Muscle layer of duodenum (tissue), 2 donors: ENCODE results near the gene CLIP1.
"Not testable (repeated sequence)": the region's sequence is repeated elsewhere in the genome, so short reads cannot be mapped to it uniquely, and the experiment has no call there.

Experiments
- H3K27ac ChIP-seq: one replicate; pipeline ENCODE4 v1.7.0; 2013; ENCODE audit warnings: mild to moderate bottlenecking, low read length
- H3K27me3 ChIP-seq: one replicate; pipeline ENCODE4 v1.7.0; 2013; ENCODE audit warnings: low read depth, mild to moderate bottlenecking, control low read depth, low read length
- H3K36me3 ChIP-seq, 2 donors: one replicate each; pipeline ENCODE4 v1.7.0; 2013; ENCODE audit warnings: low read length in 2 of 2, control low read depth in 1 of 2, mild to moderate bottlenecking in 1 of 2; ENCODE audit not compliant: insufficient read depth in 2 of 2, control insufficient read depth in 1 of 2
- H3K4me1 ChIP-seq, 2 donors: one replicate each; pipeline ENCODE4 v1.7.0; 2013; ENCODE audit warnings: low read length in 2 of 2, mild to moderate bottlenecking in 2 of 2, control low read depth in 1 of 2, moderate library complexity in 1 of 2; ENCODE audit not compliant: insufficient read depth in 2 of 2, control insufficient read depth in 1 of 2
- H3K4me3 ChIP-seq, 2 donors: one replicate each; pipeline ENCODE4 v1.7.0; 2013; ENCODE audit warnings: low read length in 2 of 2, low read depth in 1 of 2, mild to moderate bottlenecking in 1 of 2
- H3K9me3 ChIP-seq, 2 donors: one replicate each; pipeline ENCODE4 v1.7.0; 2013; ENCODE audit warnings: low read length in 2 of 2, control low read depth in 1 of 2, mild to moderate bottlenecking in 1 of 2; ENCODE audit not compliant: control insufficient read depth in 1 of 2
- donor health status: healthy.

CLIP1 gene

GRCh38 chr12:122407208-122407607, 15.3 kb downstream of the CLIP1 start:
- no peaks in the 10 kb centered on the region for H3K9me3 ChIP-seq
- H3K36me3 ChIP-seq: no peaks in the 10 kb centered on the region
- H3K4me1 ChIP-seq: peaks cover 0 to 38% of the 10 kb centered on the region in 2 donors
- peak overlapping the region; percentile 1 for H3K27ac ChIP-seq
- no peak overlapping the region for H3K4me3 ChIP-seq
- H3K27me3 ChIP-seq: no peaks in the 10 kb centered on the region

- Histone ChIP-seq H3K4me1 (peaks cover 0 to 38% of the 10 kb centered on the region in 2 donors), H3K27me3 (no peaks in the 10 kb centered on the region), H3K9me3 (no peaks in the 10 kb centered on the region), H3K4me3 (no peak overlapping the region), H3K27ac (peak overlapping the region; percentile 12), H3K36me3 (no peaks in the 10 kb centered on the region)
These were observed 15.7 kb downstream of the CLIP1 start for GRCh38 chr12:122406701-122407164.

GRCh38 chr12:122403831-122404230, 18.6 kb downstream of the CLIP1 start:
- peaks cover 0 to 47% of the 10 kb centered on the region in 2 donors for H3K4me1 ChIP-seq
- no peak overlapping the region for H3K27ac ChIP-seq

GRCh38 chr12:122403115-122403770, 19.2 kb downstream of the CLIP1 start:
- H3K27me3 ChIP-seq: no peaks in the 10 kb centered on the region
- H3K9me3 ChIP-seq: no peaks in the 10 kb centered on the region
- peaks cover 0 to 47% of the 10 kb centered on the region in 2 donors for H3K4me1 ChIP-seq
- peaks cover 0 to 13% of the 10 kb centered on the region in 2 donors for H3K36me3 ChIP-seq
- H3K4me3 ChIP-seq: no peak overlapping the region
- H3K27ac ChIP-seq: no peak overlapping the region

More at GRCh38 chr12:122403831-122404230, 18.6 kb downstream of the CLIP1 start:
- Histone ChIP-seq H3K36me3 (peaks cover 0 to 13% of the 10 kb centered on the region in 2 donors), H3K4me3 (no peak overlapping the region), H3K9me3 (no peaks in the 10 kb centered on the region), H3K27me3 (no peaks in the 10 kb centered on the region)

- H3K4me1 ChIP-seq: peaks cover 0 to 39% of the 10 kb centered on the region in 2 donors
- no peaks in the 10 kb centered on the region for H3K9me3 ChIP-seq
- H3K4me3 ChIP-seq: no peak overlapping the region
- H3K27ac ChIP-seq: no peak overlapping the region
- H3K27me3 ChIP-seq: no peaks in the 10 kb centered on the region
- H3K36me3 ChIP-seq: peaks cover 0 to 13% of the 10 kb centered on the region in 2 donors
These were observed 20.2 kb downstream of the CLIP1 start for GRCh38 chr12:122402264-122402663.

GRCh38 chr12:122399592-122400373, 22.7 kb downstream of the CLIP1 start:
- Histone ChIP-seq H3K9me3 (no peaks in the 10 kb centered on the region), H3K27ac (peak overlapping the region; percentile 95), H3K4me1 (peaks cover 0 to 21% of the 10 kb centered on the region in 2 donors), H3K27me3 (no peaks in the 10 kb centered on the region), H3K36me3 (peaks cover 0 to 13% of the 10 kb centered on the region in 2 donors), H3K4me3 (peak overlapping the region in 1 of 2 donors; percentile 13)

- H3K27ac ChIP-seq: peak overlapping the region; percentile 95
- H3K4me1 ChIP-seq: peaks cover 0 to 18% of the 10 kb centered on the region in 2 donors
- peaks cover 0 to 13% of the 10 kb centered on the region in 2 donors for H3K36me3 ChIP-seq
- H3K27me3 ChIP-seq: no peaks in the 10 kb centered on the region
- no peaks in the 10 kb centered on the region for H3K9me3 ChIP-seq
- peak overlapping the region in 1 of 2 donors; percentile 13 for H3K4me3 ChIP-seq
These were observed 23.2 kb downstream of the CLIP1 start for GRCh38 chr12:122399254-122399591.

GRCh38 chr12:122397981-122398380, 24.5 kb downstream of the CLIP1 start:
- H3K4me3 ChIP-seq: not testable (repeated sequence)
- peaks cover 0 to 11% of the 10 kb centered on the region in 2 donors for H3K4me1 ChIP-seq

GRCh38 chr12:122395319-122395718, 27.1 kb downstream of the CLIP1 start:
- H3K27ac ChIP-seq: peak overlapping the region; percentile 42
- no peaks in the 10 kb centered on the region for H3K9me3 ChIP-seq
- H3K36me3 ChIP-seq: peaks cover 0 to 12% of the 10 kb centered on the region in 2 donors
- no peak overlapping the region for H3K4me3 ChIP-seq
- H3K4me1 ChIP-seq: peaks cover 0 to 8% of the 10 kb centered on the region in 2 donors
- no peaks in the 10 kb centered on the region for H3K27me3 ChIP-seq

More at GRCh38 chr12:122397981-122398380, 24.5 kb downstream of the CLIP1 start:
- H3K27me3 ChIP-seq, H3K9me3 ChIP-seq, H3K27ac ChIP-seq: not testable (repeated sequence)
- H3K36me3 ChIP-seq: peaks cover 0 to 13% of the 10 kb centered on the region in 2 donors

GRCh38 chr12:122394626-122395194, 27.8 kb downstream of the CLIP1 start:
- H3K9me3 ChIP-seq: no peaks in the 10 kb centered on the region
- H3K4me3 ChIP-seq: no peak overlapping the region
- H3K36me3 ChIP-seq: peaks cover 0 to 6% of the 10 kb centered on the region in 2 donors
- H3K27me3 ChIP-seq: no peaks in the 10 kb centered on the region
- H3K4me1 ChIP-seq: peaks cover 0 to 6% of the 10 kb centered on the region in 2 donors
- H3K27ac ChIP-seq: peak overlapping the region; percentile 42

- no peaks in the 10 kb centered on the region for H3K27me3 ChIP-seq
- H3K4me3 ChIP-seq: no peak overlapping the region
- H3K4me1 ChIP-seq: peaks cover 0 to 4% of the 10 kb centered on the region in 2 donors
- H3K36me3 ChIP-seq: no peaks in the 10 kb centered on the region
- H3K9me3 ChIP-seq: no peaks in the 10 kb centered on the region
- no peak overlapping the region for H3K27ac ChIP-seq
These were observed 28.7 kb downstream of the CLIP1 start for GRCh38 chr12:122393817-122394216.
